Colonic mucosa (tissue), 4 donors: ENCODE results near the gene RHOC. TPM values are rescaled to one million over a fixed set of nuclear protein-coding genes. Genes with fewer than 3 reads are reported as not detected.

ENCODE experiments used
- DNase-seq: peaks from one replicate; pipeline ENCODE4 v3.0.0-alpha.2; 2020
- H3K27ac ChIP-seq: fragments of 200-600 bp; one replicate; pipeline ENCODE4 v1.8.0; 2021
- H3K27me3 ChIP-seq: fragments of 200-600 bp; one replicate; pipeline ENCODE4 v1.8.0; 2021
- H3K36me3 ChIP-seq: fragments of 200-600 bp; one replicate; pipeline ENCODE4 v1.8.0; 2021
- H3K4me1 ChIP-seq: fragments of 200-600 bp; one replicate; pipeline ENCODE4 v1.8.0; 2021; ENCODE audit warnings: mild to moderate bottlenecking
- H3K4me3 ChIP-seq: fragments of 200-600 bp; one replicate; pipeline ENCODE4 v1.8.0; 2021
- H3K9ac ChIP-seq, 2 donors: one replicate each; pipeline ENCODE4 v1.7.0; 2013; ENCODE audit warnings: control low read depth in 2 of 2, low read depth in 2 of 2, low read length in 2 of 2
- H3K9me3 ChIP-seq: fragments of 200-600 bp; one replicate; pipeline ENCODE4 v1.8.0; 2021
- intact Hi-C: fragments of 100-400 bp; cut with DNase I; formaldehyde crosslinking; loops from one replicate; pipeline ENCODE4 v1.14.1; 2022
- total RNA-seq, 2 donors: library from RNA; stranded (reverse); fragmentation: NEBNext Ultra II Directional in 1 of 2; extraction: Animal tissue kit (Norgen Biotek cat#: 25700) in 1 of 2; gene quantifications; one replicate each; pipeline ENCODE4 v1.2.1, GENCODE V29; 2021
- TF ChIP-seq, protein P1 (sequence below): fragments of 200-600 bp; IDR thresholded peaks from one replicate; pipeline ENCODE4 v1.8.0; 2022; ENCODE audit warnings: antibody characterized with exemption, mild to moderate bottlenecking
- donor health status: healthy.
- donor health status: DM: no; HTN: no; CAD: no.
- donor health status: DM: no; HTN: no; CAD: no.

The RHOC gene
- total RNA-seq, 2 donors from 2014 or later = 327 to 451 TPM

DNA sequence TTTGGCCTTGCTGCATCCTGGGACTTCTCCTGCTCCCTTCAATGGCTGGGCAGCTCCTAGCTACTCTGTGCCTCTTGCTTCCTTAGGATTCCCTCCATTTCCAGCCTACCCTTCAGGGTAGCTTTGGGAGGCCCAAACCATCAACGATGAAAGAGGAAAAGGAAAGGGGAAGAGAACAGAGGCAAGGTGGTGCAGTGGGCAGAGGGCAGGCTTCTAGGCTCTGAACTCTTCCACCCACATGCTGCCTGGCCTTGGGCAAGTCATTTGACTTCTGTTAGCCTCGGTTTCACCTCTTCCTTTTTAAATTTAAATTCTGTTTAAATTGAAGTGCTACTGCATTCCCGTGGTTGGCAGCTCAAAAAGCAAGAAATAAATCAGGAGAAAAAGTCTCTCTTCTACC, 13.9 kb upstream of the RHOC start:
- Histone ChIP-seq H3K9me3 (no peaks in the 10 kb centered on the region), H3K4me1 (peaks cover 3% of the 10 kb centered on the region), H3K4me3 (no peak overlapping the region), H3K27me3 (no peaks in the 10 kb centered on the region), H3K36me3 (no peaks in the 10 kb centered on the region), H3K27ac (no peak overlapping the region), H3K9ac (no peak overlapping the region)
- DNase-seq = no peak
- TF ChIP-seq, protein P1, sequence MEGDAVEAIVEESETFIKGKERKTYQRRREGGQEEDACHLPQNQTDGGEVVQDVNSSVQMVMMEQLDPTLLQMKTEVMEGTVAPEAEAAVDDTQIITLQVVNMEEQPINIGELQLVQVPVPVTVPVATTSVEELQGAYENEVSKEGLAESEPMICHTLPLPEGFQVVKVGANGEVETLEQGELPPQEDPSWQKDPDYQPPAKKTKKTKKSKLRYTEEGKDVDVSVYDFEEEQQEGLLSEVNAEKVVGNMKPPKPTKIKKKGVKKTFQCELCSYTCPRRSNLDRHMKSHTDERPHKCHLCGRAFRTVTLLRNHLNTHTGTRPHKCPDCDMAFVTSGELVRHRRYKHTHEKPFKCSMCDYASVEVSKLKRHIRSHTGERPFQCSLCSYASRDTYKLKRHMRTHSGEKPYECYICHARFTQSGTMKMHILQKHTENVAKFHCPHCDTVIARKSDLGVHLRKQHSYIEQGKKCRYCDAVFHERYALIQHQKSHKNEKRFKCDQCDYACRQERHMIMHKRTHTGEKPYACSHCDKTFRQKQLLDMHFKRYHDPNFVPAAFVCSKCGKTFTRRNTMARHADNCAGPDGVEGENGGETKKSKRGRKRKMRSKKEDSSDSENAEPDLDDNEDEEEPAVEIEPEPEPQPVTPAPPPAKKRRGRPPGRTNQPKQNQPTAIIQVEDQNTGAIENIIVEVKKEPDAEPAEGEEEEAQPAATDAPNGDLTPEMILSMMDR = no peak
- intact Hi-C loops = no loop called here

DNA sequence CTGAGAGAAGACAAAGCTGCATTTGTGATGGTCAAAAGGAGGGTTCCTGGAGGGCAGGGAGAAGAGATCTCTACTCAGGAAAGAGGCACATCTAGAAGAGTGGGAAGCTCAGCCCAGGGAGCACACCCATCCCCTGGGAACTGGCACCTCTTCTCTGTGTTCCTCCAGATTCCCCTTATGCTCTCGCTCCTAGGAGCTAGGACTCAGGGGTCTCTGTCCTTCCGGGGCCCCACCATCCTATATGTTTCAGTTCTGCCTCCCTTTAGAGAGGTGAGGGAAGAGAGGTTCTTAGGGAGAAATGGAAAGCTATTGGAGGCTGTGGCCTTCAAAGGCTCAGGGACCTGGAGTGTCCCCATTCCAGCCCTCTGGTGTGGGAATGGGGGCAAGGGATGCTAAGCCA, 12.8 kb upstream of the RHOC start:
- no peak for DNase-seq
- Histone ChIP-seq H3K4me1 (peaks cover 5% of the 10 kb centered on the region), H3K9me3 (no peaks in the 10 kb centered on the region), H3K27ac (no peak overlapping the region), H3K27me3 (no peaks in the 10 kb centered on the region), H3K9ac (no peak overlapping the region), H3K4me3 (no peak overlapping the region), H3K36me3 (no peaks in the 10 kb centered on the region)
- TF ChIP-seq, protein P1 = no peak
- intact Hi-C loops = loop anchor here (5.0 kb wide), 3 partner anchors 158 to 958 kb away; partner anchors contain the start of gene LRIG2

DNA sequence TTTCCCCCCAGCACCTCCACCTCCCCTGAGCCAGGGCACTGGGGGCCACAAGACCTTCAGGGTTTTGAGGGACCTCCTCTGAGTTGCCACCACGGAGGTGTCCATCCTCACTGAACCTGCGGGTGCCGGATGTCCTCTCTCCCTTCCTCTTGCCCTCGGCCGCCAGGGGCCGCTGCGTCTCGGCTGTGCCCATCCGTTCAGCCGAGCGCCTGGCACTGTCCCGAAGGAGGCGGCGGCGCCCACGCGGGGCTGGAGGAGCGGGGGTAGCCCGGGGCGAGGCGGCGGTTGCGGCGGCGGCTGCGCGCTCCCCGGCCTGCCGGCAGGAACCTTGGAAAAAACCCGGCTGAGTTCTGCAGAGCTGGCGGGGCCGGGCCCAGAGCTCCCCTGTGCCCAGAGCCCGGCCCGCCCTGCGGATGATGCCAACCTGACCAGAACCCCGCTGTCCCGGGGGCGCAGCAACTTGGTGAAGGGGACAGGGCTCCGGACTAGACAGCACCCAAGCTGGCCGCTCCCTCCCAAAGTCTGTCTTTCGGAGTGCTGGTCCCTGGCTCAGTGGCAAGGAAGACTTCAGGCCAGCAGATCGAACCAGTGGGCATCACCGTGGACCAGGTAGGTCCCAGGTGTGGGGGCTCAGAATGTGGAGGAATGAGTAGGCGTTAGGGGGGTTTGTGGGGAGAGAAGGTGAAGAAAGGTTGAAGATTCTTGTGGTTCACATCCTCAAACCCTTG, 11.9 kb upstream of the RHOC start:
- peaks cover 5% of the 10 kb centered on the region for H3K4me1 ChIP-seq
- H3K9me3 ChIP-seq = no peaks in the 10 kb centered on the region
- no peak overlapping the region for H3K27ac ChIP-seq
- intact Hi-C loops = loop anchor here (5.0 kb wide), 3 partner anchors 158 to 958 kb away; partner anchors contain the start of gene LRIG2
- TF ChIP-seq, protein P1 = peak; percentile 75
- no peaks in the 10 kb centered on the region for H3K27me3 ChIP-seq
- peak; percentile 81 for DNase-seq
- peak overlapping the region in 1 of 2 donors; percentile 41 for H3K9ac ChIP-seq
- H3K36me3 ChIP-seq = no peaks in the 10 kb centered on the region
- no peak overlapping the region for H3K4me3 ChIP-seq

DNA sequence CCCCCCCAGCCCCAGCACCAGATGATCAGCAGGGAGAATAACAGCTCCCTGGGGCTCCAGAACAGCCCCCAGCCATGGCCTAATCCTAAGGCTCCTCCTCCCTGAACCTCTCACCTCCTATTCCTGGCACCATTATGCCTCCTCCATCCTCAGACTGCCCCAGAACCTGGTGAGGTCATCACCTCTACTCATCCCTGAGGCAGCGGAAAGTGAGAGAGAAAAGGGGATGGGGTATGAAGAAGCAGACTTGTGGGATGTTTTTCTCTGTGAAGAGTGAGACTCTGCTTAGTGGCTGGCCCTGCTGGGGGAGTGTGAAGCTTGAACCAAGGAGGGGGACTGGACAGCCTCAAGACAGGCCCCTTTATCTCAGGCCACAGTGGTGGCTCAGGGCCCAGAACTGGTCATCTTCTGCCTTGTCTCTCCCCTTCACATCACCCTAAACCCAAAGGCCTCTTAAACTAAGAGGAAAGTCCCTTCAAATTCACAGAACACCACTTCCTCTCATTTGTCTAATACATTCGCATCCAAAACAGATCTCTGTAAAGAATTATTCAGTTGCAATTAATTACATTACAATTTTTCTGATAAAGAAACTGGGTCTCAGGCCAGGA, 10.4 kb upstream of the RHOC start:
- Histone ChIP-seq H3K9me3 (no peaks in the 10 kb centered on the region), H3K9ac (no peak overlapping the region), H3K4me1 (peaks cover 5% of the 10 kb centered on the region), H3K27ac (no peak overlapping the region), H3K27me3 (no peaks in the 10 kb centered on the region), H3K36me3 (no peaks in the 10 kb centered on the region), H3K4me3 (no peak overlapping the region)
- intact Hi-C loops = loop anchor here (2.0 to 5.0 kb wide), 4 partner anchors 87 to 960 kb away; partner anchors contain the start of gene LRIG2
- TF ChIP-seq, protein P1 = no peak
- DNase-seq = no peak

DNA sequence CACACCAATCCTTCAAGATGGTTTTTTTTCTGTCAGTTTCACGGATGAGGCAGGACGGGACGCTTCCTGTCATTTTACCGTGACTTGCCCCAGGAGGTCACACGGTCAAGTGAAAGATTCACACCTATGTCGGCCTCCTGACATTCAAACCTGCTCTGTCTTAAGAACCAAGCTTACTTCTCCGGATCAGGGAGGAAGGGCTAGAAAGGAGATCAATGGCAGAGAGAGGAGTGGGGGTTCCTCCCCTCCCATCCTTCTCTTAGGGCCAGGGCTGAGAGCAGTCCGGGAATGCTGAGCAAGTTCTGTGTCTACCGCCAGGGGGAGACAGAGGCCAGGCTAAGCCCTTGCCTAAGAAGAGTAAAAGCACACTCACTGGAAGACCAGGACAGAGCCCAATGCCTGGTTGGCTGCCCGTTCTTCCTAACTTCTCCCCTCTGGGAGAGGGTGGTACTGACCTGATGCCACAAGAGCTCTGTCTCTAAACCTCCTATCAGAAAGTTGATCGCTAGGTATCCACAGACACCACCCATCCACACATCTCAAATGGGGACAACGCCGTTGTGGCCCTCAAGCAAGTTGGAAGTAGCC, 9.3 kb upstream of the RHOC start:
- Histone ChIP-seq H3K9ac (peak overlapping the region in 1 of 2 donors; percentile 82), H3K36me3 (no peaks in the 10 kb centered on the region), H3K4me3 (peak overlapping the region; percentile 81), H3K9me3 (no peaks in the 10 kb centered on the region), H3K4me1 (peaks cover 5% of the 10 kb centered on the region), H3K27me3 (no peaks in the 10 kb centered on the region), H3K27ac (peak overlapping the region; percentile 23)
- TF ChIP-seq, protein P1 = peak; percentile 93
- DNase-seq = peak; percentile 92
- intact Hi-C loops = loop anchor here (2.0 to 5.0 kb wide), 4 partner anchors 89 to 961 kb away; partner anchors contain the start of gene LRIG2
